ENCODE results near the gene FLNB. TPM values are rescaled to one million over a fixed set of nuclear protein-coding genes. Genes with fewer than 3 reads are reported as not detected.

The FLNB gene
- total RNA-seq (2014; rRNA removed; shearing (Covaris generic)) = 87.9 and 97.5 TPM in 2 replicates

GRCh38 chr3:58008141-58009025, at the start of gene FLNB:
Gene FLNB, plus strand, starts transcription at chr3:58008422. Its CDS starts 143 bp downstream, at chr3:58008565.
- DNase-seq (ENCODE audit: low read depth) = peak; percentile 81

GRCh38 chr3:57958642-57959422, 49.4 kb upstream of the FLNB start:
- peak; percentile 67 for DNase-seq (ENCODE audit: low read depth)

- DNase-seq (ENCODE audit: low read depth) = peak; percentile 68
Measured at GRCh38 chr3:57959423-57960173, 48.6 kb upstream of the FLNB start.

DNA sequence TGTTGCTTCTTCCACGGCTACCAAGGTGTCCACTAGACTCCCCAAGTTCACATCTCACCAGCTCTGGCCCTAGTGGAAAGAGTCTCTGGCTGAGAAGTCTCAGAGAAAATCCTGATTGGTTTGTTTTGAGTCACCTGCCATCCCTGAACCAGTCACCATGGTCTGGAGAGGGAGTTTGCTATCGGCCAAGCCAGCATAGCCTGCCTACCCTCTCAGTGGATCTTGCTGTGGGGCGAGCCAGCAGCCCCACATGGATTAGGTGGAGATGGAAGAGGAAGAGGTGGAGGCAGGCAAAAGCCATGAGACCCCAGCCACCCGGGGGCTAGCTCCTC, 48.1 kb upstream of the FLNB start:
- DNase-seq (ENCODE audit: low read depth) = no peak

GRCh38 chr3:57961177-57961827, 46.9 kb upstream of the FLNB start:
- no peak for DNase-seq (ENCODE audit: low read depth)

- DNase-seq (ENCODE audit: low read depth) = peak; percentile 31
Measured at GRCh38 chr3:57961828-57962447, 46.3 kb upstream of the FLNB start.

DNA sequence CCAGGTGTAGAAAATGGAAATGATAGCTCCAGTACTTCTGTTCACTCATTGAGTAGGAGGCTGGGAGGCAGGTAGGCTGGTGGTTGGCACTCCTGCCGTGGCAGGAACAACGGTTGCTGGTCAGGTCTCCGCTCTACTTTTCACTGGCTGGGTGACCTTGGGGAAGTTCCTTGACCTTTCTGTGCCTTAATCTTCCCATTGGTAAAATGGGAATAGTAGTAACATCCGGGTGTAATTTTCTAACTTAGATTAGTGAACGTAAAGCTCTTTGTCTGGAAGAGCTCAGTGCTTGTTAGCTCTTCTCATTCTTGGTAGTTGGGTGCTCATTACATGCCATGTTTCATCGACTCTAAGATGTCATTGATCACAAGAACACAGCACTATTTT, 45.8 kb upstream of the FLNB start:
- DNase-seq (ENCODE audit: low read depth) = no peak

- no peak for DNase-seq (ENCODE audit: low read depth)
Measured at GRCh38 chr3:57963811-57964346, 44.3 kb upstream of the FLNB start.

- DNase-seq (ENCODE audit: low read depth) = no peak
Measured at GRCh38 chr3:57966829-57967228, 41.4 kb upstream of the FLNB start.

DNA sequence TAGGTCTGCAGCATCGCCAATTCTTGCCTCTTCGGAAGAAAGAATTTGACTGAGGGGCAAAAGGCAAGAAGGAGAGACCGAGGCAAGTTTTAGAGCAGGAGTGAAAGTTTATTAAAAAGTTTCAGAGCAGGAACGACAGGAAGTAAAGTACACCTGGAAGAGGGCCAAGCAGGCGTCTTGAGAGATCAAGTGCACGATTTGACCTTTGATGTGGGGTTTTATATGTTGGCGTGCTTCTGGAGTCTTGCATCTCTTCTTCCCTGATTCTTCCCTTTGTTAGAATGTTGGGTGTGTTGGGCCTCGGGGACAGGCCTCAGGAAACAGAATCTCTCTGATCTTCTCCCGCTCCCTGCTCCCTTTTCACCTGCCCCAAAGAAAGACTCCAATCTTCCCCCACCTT, 40.6 kb upstream of the FLNB start:
- no peak for DNase-seq (ENCODE audit: low read depth)

DNA sequence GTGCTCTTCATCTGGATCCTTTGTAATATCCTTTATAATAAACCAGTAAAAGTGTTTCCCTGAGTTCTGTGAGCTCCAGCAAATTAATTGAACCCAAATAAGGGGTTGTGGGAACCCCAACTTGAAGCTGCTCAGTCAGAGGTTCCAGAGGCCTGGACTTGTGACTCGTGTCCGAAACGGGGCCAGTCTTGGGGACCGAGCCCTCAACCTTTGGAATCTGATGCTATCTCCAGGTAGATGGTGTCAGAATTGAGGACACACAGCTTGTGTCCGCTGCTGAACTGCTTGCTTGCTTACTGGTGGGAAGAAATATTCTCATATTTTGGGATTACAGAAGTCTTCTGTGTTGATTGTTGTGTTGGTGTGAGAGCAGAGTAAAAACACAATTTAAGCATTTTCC, 39.7 kb upstream of the FLNB start:
- no peak for DNase-seq (ENCODE audit: low read depth)

GRCh38 chr3:57971975-57972374, 36.2 kb upstream of the FLNB start:
- DNase-seq (ENCODE audit: low read depth) = no peak

- DNase-seq (ENCODE audit: low read depth) = no peak
Measured at GRCh38 chr3:57972531-57973111, 35.6 kb upstream of the FLNB start.

GRCh38 chr3:57973715-57974477, 34.3 kb upstream of the FLNB start:
- no peak for DNase-seq (ENCODE audit: low read depth)

GRCh38 chr3:57974796-57975388, 33.3 kb upstream of the FLNB start:
- DNase-seq (ENCODE audit: low read depth) = peak; percentile 89

DNA sequence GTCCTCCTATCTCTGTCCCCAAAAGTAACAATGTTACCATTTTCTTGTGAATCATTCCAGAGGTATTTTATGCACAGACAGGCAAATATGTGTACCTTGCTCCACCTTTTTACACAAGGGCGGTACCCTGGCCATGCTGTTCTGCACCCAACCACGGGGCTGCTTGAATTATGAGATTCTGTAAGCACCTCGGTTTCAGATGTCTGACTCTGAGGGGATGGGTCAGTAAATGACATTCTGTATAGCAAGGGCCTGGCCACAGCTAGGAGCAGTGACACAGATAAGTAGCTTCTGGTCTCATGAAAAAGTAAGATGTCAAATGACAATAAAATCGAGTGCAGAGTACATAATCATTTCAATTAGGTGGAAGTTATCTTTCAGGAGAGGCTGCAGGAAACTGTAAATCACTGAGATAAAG, 30.4 kb upstream of the FLNB start:
- DNase-seq (ENCODE audit: low read depth) = peak; percentile 17

DNA sequence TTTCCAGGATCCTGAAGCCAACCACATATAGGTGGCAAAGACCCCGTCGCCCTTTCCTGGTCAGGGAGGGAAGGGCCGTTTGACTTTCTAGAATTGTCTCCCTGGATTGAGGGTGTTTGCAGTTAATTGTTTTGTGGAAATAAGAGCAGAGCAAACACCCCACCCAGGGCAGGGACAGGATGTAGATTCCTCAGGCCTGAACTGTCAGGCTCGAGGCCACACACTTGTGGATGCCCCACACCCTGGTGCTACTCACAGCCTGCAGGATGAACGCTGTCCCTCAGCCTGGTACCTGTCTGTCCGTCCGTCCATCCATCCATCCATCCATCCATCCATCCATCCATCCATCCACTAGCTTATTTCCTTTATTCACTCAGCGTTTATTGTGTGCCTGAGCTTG, 29.9 kb upstream of the FLNB start:
- DNase-seq (ENCODE audit: low read depth) = peak; percentile 33

GRCh38 chr3:57980416-57980815, 27.8 kb upstream of the FLNB start:
- DNase-seq (ENCODE audit: low read depth) = no peak

DNA sequence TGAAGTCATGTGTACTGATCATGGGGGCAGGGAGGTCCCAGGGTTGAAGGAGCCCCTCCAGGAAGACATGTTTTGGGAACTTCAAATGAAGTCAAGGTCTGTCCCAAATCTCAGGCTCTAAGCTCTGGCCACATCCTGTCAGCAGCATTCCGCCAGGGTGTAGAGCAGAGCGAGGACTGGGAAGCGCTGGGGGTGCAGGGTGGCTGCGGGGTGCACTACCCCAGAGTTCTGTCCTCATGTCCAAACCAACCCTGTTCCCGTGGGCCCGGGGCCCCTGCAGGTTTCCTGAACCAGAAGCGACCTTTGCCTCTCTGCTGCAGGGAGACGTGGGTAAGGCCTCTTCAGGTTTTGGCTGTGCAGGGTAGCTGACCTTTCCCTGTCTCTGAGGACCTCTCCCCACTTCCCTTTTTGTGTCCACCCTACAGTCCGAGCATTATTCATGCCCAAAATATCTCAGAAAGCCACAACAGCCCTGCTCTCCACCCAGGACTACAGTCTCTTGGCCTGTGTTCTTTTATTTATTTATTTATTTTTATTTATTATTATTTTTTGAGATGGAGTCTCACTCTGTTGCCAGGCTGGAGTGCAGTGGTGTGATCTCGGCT, 26.6 kb upstream of the FLNB start:
- no peak for DNase-seq (ENCODE audit: low read depth)

All from Daoy (cell line).